MCF 10A (cell line): ENCODE data around the gene CGNL1. TPM values are rescaled to one million over a fixed set of nuclear protein-coding genes. Genes with fewer than 3 reads are reported as not detected.

Experiments used
- BruUV-seq: library from RNA; stranded (reverse); fragments of 400-500 nt; replicated peaks from 2 replicates; lab custom pipeline; 2021; lab: Mats Ljungman, UMichigan
- CTCF ChIA-PET: fragments of 300-600 bp; sonication (Branson Sonifier 250); formaldehyde crosslinking; extraction: SDS; loops from one replicate; lab custom pipeline; 2021; ENCODE audit warnings: antibody characterized with exemption, inconsistent platforms; lab: Yijun Ruan, JAX
- POLR2A ChIA-PET: fragments of 300-600, 350-650 bp; sonication (Branson Sonifier 250); formaldehyde crosslinking; extraction: SDS; loops from one replicate; lab custom pipeline; 2020; ENCODE audit warnings: antibody characterized with exemption, inconsistent platforms; lab: Yijun Ruan, JAX
- DNase-seq: peaks from one replicate; pipeline ENCODE4 v3.0.0-alpha.2; 2018; ENCODE audit not compliant: unreplicated experiment
- H3K27ac Mint-ChIP-seq: one replicate; pipeline ENCODE4 v1.8.0; 2022; ENCODE audit warnings: mild to moderate bottlenecking, low read depth, mixed read lengths; ENCODE audit not compliant: unreplicated experiment
- H3K27me3 Mint-ChIP-seq: one replicate; pipeline ENCODE4 v1.8.0; 2022; ENCODE audit warnings: mixed read lengths; ENCODE audit not compliant: insufficient read depth, unreplicated experiment
- H3K36me3 Mint-ChIP-seq: one replicate; pipeline ENCODE4 v1.8.0; 2022; ENCODE audit warnings: mild to moderate bottlenecking, moderate library complexity, mixed read lengths; ENCODE audit not compliant: insufficient read depth, unreplicated experiment
- H3K4me1 Mint-ChIP-seq: one replicate; pipeline ENCODE4 v1.8.0; 2022; ENCODE audit warnings: mixed read lengths; ENCODE audit not compliant: insufficient read depth, unreplicated experiment
- H3K4me3 Mint-ChIP-seq: one replicate; pipeline ENCODE4 v1.8.0; 2022; ENCODE audit warnings: mild to moderate bottlenecking, moderate library complexity, mixed read lengths; ENCODE audit not compliant: unreplicated experiment
- H3K9me3 Mint-ChIP-seq: one replicate; pipeline ENCODE4 v1.8.0; 2022; ENCODE audit warnings: mixed read lengths; ENCODE audit not compliant: unreplicated experiment
- CTCF ChIP-seq: fragments of 200-600 bp; IDR thresholded peaks from one replicate; pipeline ENCODE4 v1.8.0; 2022; ENCODE audit warnings: antibody characterized with exemption, mild to moderate bottlenecking; ENCODE audit not compliant: unreplicated experiment
- intact Hi-C: fragments of 100-400 bp; cut with micrococcal nuclease; formaldehyde crosslinking; loops from 2 replicates; pipeline ENCODE4 v1.14.1; 2022
- total RNA-seq: library from RNA; stranded (reverse); gene quantifications from 2 replicates; pipeline ENCODE4 v1.2.3, GENCODE V29; 2022

CGNL1 gene
- total RNA-seq, 1 experiment from 2014 or later: 0.05 TPM

DNA sequence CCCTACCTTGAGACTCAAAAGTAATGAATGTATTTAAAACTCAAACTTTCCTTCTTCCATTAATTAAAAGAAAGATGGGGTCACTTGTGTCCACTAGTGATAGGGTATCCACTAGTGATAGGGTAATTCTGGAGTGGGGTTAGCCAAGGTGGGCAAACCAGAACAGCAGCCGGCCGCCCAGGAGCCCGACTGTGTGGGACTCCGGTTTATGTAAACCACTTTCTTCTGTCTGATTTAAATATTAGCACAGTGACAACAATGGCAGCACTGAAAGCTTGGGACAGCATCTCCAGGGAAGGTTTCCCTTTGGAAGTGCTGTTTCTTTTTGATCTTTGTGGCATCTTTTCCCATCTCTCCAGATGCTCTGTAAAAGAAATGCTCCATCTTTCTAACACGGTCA is 216.1 kb downstream of the CGNL1 start:
- intact Hi-C loops: no loop called here
- BruUV-seq: no TSS peak
- Mint-ChIP-seq H3K4me3 (peak overlapping the region; percentile 68), H3K4me1 (peaks cover 25% of the 10 kb centered on the region), H3K9me3 (no peaks in the 10 kb centered on the region), H3K27me3 (no peaks in the 10 kb centered on the region), H3K27ac (no peak overlapping the region), H3K36me3 (peaks cover 4% of the 10 kb centered on the region)
- no peak for DNase-seq
- no peak for TF ChIP-seq CTCF
- ChIA-PET CTCF (interaction anchor here (0.6 to 0.7 kb wide), 2 partner anchors 45 to 105 kb away, joined by 3 read pairs; no protein-coding TSS in a partner anchor), POLR2A (interaction anchor here (0.6 to 1.4 kb wide), 3 partner anchors 27 to 551 kb away, joined by 3 to 5 read pairs (median 5); partner anchors contain the start of gene POLR2M)

GRCh38 chr15:57592836-57593420 is 216.6 kb downstream of the CGNL1 start:
- no peak for DNase-seq
- H3K36me3 Mint-ChIP-seq: peaks cover 4% of the 10 kb centered on the region
- CTCF ChIA-PET: interaction anchor here (0.6 to 1.4 kb wide), 4 partner anchors 16 to 105 kb away, joined by 3 read pairs; no protein-coding TSS in a partner anchor
- peak overlapping the region; percentile 68 for H3K4me3 Mint-ChIP-seq
- no peaks in the 10 kb centered on the region for H3K9me3 Mint-ChIP-seq
- no TSS peak for BruUV-seq
- intact Hi-C loops: no loop called here
- peaks cover 25% of the 10 kb centered on the region for H3K4me1 Mint-ChIP-seq
- no peaks in the 10 kb centered on the region for H3K27me3 Mint-ChIP-seq
- no peak for TF ChIP-seq CTCF
- POLR2A ChIA-PET: interaction anchor here (1.4 kb wide), 1 partner anchor 28 kb away, joined by 5 read pairs; no protein-coding TSS in a partner anchor
- no peak overlapping the region for H3K27ac Mint-ChIP-seq

DNA sequence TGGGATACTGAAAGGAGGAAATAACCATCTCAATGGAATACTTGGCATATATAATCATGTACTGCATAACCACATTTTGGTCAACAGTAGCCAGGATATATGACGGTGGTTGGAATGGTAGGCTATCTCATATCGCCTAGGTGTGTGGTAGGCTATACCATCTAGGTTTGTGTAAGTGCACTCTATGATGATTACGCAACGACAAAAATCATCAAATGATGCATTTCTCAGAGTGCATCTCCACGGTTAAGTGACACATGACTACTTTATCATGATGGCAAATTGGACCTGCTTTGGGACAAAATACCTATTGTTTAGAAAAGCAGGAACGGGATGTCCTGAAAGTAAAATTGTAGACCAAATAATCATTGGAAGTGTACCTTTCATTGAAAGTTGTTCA is 218.2 kb downstream of the CGNL1 start:
- BruUV-seq: no TSS peak
- TF ChIP-seq CTCF: no peak
- Mint-ChIP-seq H3K4me1 (peaks cover 22% of the 10 kb centered on the region), H3K36me3 (peaks cover 4% of the 10 kb centered on the region), H3K4me3 (no peak overlapping the region), H3K9me3 (no peaks in the 10 kb centered on the region), H3K27ac (no peak overlapping the region), H3K27me3 (no peaks in the 10 kb centered on the region)
- intact Hi-C loops: no loop called here
- no peak for DNase-seq
- ChIA-PET CTCF (interaction anchor here (1.1 kb wide), 1 partner anchor 17 kb away, joined by 3 read pairs; no protein-coding TSS in a partner anchor), POLR2A (interaction anchor here (0.6 to 1.6 kb wide), 4 partner anchors 9 to 17 kb away, joined by 3 to 5 read pairs (median 4); no protein-coding TSS in a partner anchor)

DNA sequence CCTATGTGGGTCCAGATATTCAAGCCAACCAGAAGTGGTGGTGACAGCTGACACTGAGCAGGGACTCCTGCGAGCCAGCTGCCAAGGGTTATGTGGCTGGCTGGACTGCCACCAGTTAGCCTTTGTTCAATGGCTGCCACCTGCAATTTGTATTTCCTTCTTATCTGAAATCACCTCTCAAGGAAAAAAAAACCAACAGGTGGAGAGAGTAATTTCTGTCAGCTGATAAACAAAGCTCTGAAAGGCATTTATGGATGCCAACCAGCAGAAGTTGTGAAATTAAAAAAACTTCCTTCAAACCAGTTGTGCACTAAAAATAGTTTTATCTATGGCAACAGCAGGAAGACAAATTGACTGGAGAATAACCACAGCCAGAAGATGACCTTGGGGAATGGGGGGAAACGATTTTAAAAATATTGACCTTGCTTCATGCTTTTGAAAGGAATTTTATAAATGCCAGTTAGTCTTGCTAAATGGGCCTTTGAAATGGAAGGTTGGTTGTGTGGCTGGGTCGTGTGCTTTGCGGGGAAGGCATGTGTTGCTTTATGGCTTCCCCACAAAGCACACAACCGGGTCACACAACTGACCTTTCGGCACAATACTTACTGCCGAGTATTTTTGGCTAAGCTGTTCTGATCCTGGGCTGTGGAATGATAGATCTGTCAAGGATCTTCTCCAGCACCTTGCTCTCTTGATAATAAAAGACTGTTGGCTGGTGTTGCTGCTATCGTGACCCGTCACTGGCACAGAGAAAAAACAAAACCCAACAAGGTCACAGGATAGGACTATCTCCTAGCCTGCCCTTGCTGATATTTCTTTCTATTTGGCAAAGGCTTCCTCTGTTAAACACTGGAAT is 218.9 kb downstream of the CGNL1 start:
- H3K36me3 Mint-ChIP-seq: peaks cover 2% of the 10 kb centered on the region
- intact Hi-C loops: no loop called here
- H3K27me3 Mint-ChIP-seq: no peaks in the 10 kb centered on the region
- H3K9me3 Mint-ChIP-seq: no peaks in the 10 kb centered on the region
- POLR2A ChIA-PET: interaction anchor here (0.9 to 1.6 kb wide), 3 partner anchors 10 to 16 kb away, joined by 3 to 5 read pairs (median 4); no protein-coding TSS in a partner anchor
- H3K27ac Mint-ChIP-seq: no peak overlapping the region
- BruUV-seq: no TSS peak
- H3K4me1 Mint-ChIP-seq: peaks cover 14% of the 10 kb centered on the region
- no peak for TF ChIP-seq CTCF
- CTCF ChIA-PET: interaction anchor here (0.6 to 1.2 kb wide), 3 partner anchors 16 to 68 kb away, joined by 3 to 4 read pairs (median 3); no protein-coding TSS in a partner anchor
- H3K4me3 Mint-ChIP-seq: no peak overlapping the region
- DNase-seq: no peak
